ENCODE data around the gene HRH1. TPM values are rescaled to one million over a fixed set of nuclear protein-coding genes. Genes with fewer than 3 reads are reported as not detected.

HRH1 gene
- total RNA-seq, 4 donors from 2014 or later = 3.7 to 15.9 (median 5.9) TPM

- Histone ChIP-seq H3K27me3 (no peaks in the 10 kb centered on the region), H3K4me1 (peaks cover 0 to 22% (median 8%) of the 10 kb centered on the region in 4 donors), H3K4me3 (no peak overlapping the region), H3K27ac (replicated peaks in 1 of 4) (no peak overlapping the region), H3K36me3 (peaks cover 36 to 89% (median 57%) of the 10 kb centered on the region in 4 donors), H3K9me3 (no peaks in the 10 kb centered on the region)
- DNase-seq (ENCODE audit: extremely low spot score) = no peak
- intact Hi-C loops (cut with DNase I) = no loop called here
- 89% methylated on average over 1 of the region's 1 CpG for WGBS
- no peak for TF ChIP-seq POLR2AphosphoS5 (IDR thresholded peaks at IDR 0.05)
- no peak for TF ChIP-seq POLR2A (IDR thresholded peaks at IDR 0.05; ENCODE audit: low read depth)
- TF ChIP-seq CTCF (IDR thresholded peaks at IDR 0.05) = no peak
- no peak for TF ChIP-seq EP300 (IDR thresholded peaks at IDR 0.05)
These were observed 151.2 kb downstream of the HRH1 start for GRCh38 chr3:11305509-11305908.

DNA sequence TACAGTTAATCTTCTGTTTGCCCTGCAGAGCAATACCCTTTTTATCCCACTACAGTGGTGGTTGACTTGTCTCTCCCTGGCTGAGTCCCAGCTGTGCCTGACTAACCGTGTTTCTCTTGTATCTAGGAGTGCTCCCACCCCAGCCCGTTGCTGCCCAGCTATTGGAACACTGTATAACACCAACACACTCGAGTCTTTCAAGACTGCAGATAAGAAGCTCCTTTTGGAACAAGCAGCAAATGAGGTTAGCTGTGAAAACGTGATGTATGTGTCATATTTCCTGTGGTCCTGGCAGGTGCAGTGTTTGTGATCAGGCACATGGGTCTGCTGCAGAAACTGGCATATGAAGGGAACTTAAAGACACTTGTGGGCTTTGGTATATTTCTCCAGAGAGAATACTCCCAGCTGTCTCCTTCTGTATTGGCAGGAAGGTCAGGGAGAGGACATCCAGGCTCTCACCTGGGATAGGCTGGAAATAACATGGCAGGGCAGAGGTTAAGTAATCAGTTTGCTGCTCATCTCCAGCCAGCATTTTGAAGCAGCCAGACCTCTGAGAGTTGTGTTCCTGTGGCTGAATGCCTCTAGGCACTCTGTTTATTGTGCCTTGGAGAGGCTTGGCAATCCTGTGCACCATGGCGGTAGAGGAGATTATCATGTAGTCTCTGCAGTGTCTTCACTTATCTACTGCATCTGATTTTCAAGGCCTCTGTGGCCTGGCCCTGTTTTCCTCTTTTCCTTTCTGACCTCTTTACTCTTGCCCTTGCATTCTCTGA lies 152.7 kb downstream of the HRH1 start:
- intact Hi-C loops (cut with DNase I) = no loop called here
- Histone ChIP-seq H3K27me3 (no peaks in the 10 kb centered on the region), H3K4me1 (peaks cover 0 to 22% (median 8%) of the 10 kb centered on the region in 4 donors), H3K27ac (replicated peaks in 1 of 4) (peak overlapping the region; percentile 25 to 41 (median 38)), H3K36me3 (peaks cover 42 to 90% (median 56%) of the 10 kb centered on the region in 4 donors), H3K4me3 (no peak overlapping the region), H3K9me3 (no peaks in the 10 kb centered on the region)
- TF ChIP-seq POLR2AphosphoS5 (IDR thresholded peaks at IDR 0.05) = no peak
- no peak for TF ChIP-seq CTCF (IDR thresholded peaks at IDR 0.05)
- TF ChIP-seq POLR2A (IDR thresholded peaks at IDR 0.05; ENCODE audit: low read depth) = no peak
- no peak for TF ChIP-seq EP300 (IDR thresholded peaks at IDR 0.05)
- DNase-seq (ENCODE audit: extremely low spot score) = no peak
- WGBS = 43% methylated on average over 5 of the region's 5 CpGs

- no peak overlapping the region for H3K4me3 ChIP-seq
- peak overlapping the region; percentile 25 to 41 (median 38) for H3K27ac ChIP-seq (replicated peaks in 1 of 4)
- intact Hi-C loops (cut with DNase I) = no loop called here
- no peaks in the 10 kb centered on the region for H3K9me3 ChIP-seq
- no peaks in the 10 kb centered on the region for H3K27me3 ChIP-seq
- TF ChIP-seq EP300 (IDR thresholded peaks at IDR 0.05) (no peak), CTCF (IDR thresholded peaks at IDR 0.05) (no peak), POLR2A (IDR thresholded peaks at IDR 0.05; ENCODE audit: low read depth) (no peak), POLR2AphosphoS5 (IDR thresholded peaks at IDR 0.05) (no peak)
- WGBS = 86% methylated on average over 3 of the region's 6 CpGs
- peaks cover 0 to 22% (median 8%) of the 10 kb centered on the region in 4 donors for H3K4me1 ChIP-seq
- H3K36me3 ChIP-seq = peaks cover 42 to 91% (median 57%) of the 10 kb centered on the region in 4 donors
- DNase-seq (ENCODE audit: extremely low spot score) = no peak
These were observed 153.6 kb downstream of the HRH1 start for GRCh38 chr3:11307830-11308432.

GRCh38 chr3:11310258-11310657 lies 156.0 kb downstream of the HRH1 start:
- intact Hi-C loops (cut with DNase I) = no loop called here
- WGBS = 89% methylated on average over 5 of the region's 5 CpGs

DNA sequence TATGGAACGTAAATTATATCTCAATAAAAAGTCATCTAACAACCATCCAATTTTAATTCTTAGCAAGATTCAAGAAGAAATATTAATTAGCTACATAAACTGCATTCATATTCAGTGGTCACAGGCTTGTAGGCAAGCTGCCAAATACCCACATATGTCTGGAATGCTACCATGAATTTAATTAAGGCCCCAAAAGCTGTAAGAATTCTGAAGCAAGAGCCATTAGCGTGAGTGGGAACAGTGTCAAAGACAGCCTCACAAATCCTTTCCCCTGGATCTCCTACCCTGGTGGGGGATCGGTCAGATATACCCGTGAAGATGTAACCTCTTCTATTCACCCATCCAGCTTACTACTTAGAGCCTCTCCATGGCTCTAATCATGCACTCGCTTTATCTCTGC lies 157.9 kb downstream of the HRH1 start:
- intact Hi-C loops (cut with DNase I) = no loop called here
- H3K36me3 ChIP-seq = peaks cover 52 to 99% (median 81%) of the 10 kb centered on the region in 4 donors
- H3K27ac ChIP-seq (replicated peaks in 1 of 4) = no peak overlapping the region
- H3K27me3 ChIP-seq = no peaks in the 10 kb centered on the region
- DNase-seq (ENCODE audit: extremely low spot score) = no peak
- no peak overlapping the region for H3K4me3 ChIP-seq
- no peaks in the 10 kb centered on the region for H3K9me3 ChIP-seq
- peaks cover 0 to 7% (median 2%) of the 10 kb centered on the region in 4 donors for H3K4me1 ChIP-seq
- 99% methylated on average over 5 of the region's 5 CpGs for WGBS
- TF ChIP-seq EP300 (IDR thresholded peaks at IDR 0.05) (no peak), POLR2A (IDR thresholded peaks at IDR 0.05; ENCODE audit: low read depth) (no peak), CTCF (IDR thresholded peaks at IDR 0.05) (no peak), POLR2AphosphoS5 (IDR thresholded peaks at IDR 0.05) (no peak)

More at GRCh38 chr3:11310258-11310657, 156.0 kb downstream of the HRH1 start:
- Histone ChIP-seq H3K4me1 (peaks cover 0 to 19% (median 8%) of the 10 kb centered on the region in 4 donors), H3K4me3 (no peak overlapping the region), H3K27me3 (no peaks in the 10 kb centered on the region), H3K36me3 (peaks cover 53 to 99% (median 72%) of the 10 kb centered on the region in 4 donors), H3K27ac (replicated peaks in 1 of 4) (no peak overlapping the region), H3K9me3 (no peaks in the 10 kb centered on the region)
- DNase-seq (ENCODE audit: extremely low spot score) = no peak
- TF ChIP-seq POLR2A (IDR thresholded peaks at IDR 0.05; ENCODE audit: low read depth) (no peak), POLR2AphosphoS5 (IDR thresholded peaks at IDR 0.05) (no peak)

Data from esophagus muscularis mucosa (tissue), 4 donors.